Activated naive CD8-positive, alpha-beta T cell treated with anti-CD3 and anti-CD28 coated beads, Interleukin-2, amount 50 U/mL, for 24 hours (primary cell): Measurements from ENCODE around the gene SH3RF2.

Source experiments
- ATAC-seq: fragments of 150-1000 bp; cut with Tn5 transposase; one replicate; pipeline ENCODE4 v1.10.0; 2021
- DNase-seq: peaks from one replicate; pipeline ENCODE4 v3.0.0; 2021
- H3K27ac Mint-ChIP-seq: one replicate; pipeline ENCODE4 v1.8.0; 2021; ENCODE audit warnings: mild to moderate bottlenecking, mixed read lengths
- H3K27me3 Mint-ChIP-seq: one replicate; pipeline ENCODE4 v1.8.0; 2021; ENCODE audit warnings: mixed read lengths
- H3K36me3 Mint-ChIP-seq: one replicate; pipeline ENCODE4 v1.8.0; 2021; ENCODE audit warnings: low read depth, mixed read lengths
- H3K4me1 Mint-ChIP-seq: one replicate; pipeline ENCODE4 v1.8.0; 2021; ENCODE audit warnings: mixed read lengths
- H3K4me3 Mint-ChIP-seq: one replicate; pipeline ENCODE4 v1.8.0; 2021; ENCODE audit warnings: mild to moderate bottlenecking, moderate library complexity, mixed read lengths
- H3K9me3 Mint-ChIP-seq: one replicate; pipeline ENCODE4 v1.8.0; 2021; ENCODE audit warnings: mixed read lengths

SH3RF2 gene

GRCh38 chr5:145912594-145912993 lies 23.8 kb upstream of the SH3RF2 start:
- no peaks in the 10 kb centered on the region for H3K4me1 Mint-ChIP-seq
- H3K36me3 Mint-ChIP-seq = no peaks in the 10 kb centered on the region
- DNase-seq (no peak), ATAC-seq (no peak)
- no peaks in the 10 kb centered on the region for H3K9me3 Mint-ChIP-seq
- H3K27ac Mint-ChIP-seq = no peak overlapping the region
- no peaks in the 10 kb centered on the region for H3K27me3 Mint-ChIP-seq
- no peak overlapping the region for H3K4me3 Mint-ChIP-seq

- Mint-ChIP-seq H3K4me1 (no peaks in the 10 kb centered on the region), H3K36me3 (no peaks in the 10 kb centered on the region), H3K4me3 (no peak overlapping the region), H3K9me3 (no peaks in the 10 kb centered on the region), H3K27ac (no peak overlapping the region), H3K27me3 (no peaks in the 10 kb centered on the region)
- DNase-seq (no peak), ATAC-seq (no peak)
Measured at GRCh38 chr5:145913701-145914100, 22.7 kb upstream of the SH3RF2 start.

DNA sequence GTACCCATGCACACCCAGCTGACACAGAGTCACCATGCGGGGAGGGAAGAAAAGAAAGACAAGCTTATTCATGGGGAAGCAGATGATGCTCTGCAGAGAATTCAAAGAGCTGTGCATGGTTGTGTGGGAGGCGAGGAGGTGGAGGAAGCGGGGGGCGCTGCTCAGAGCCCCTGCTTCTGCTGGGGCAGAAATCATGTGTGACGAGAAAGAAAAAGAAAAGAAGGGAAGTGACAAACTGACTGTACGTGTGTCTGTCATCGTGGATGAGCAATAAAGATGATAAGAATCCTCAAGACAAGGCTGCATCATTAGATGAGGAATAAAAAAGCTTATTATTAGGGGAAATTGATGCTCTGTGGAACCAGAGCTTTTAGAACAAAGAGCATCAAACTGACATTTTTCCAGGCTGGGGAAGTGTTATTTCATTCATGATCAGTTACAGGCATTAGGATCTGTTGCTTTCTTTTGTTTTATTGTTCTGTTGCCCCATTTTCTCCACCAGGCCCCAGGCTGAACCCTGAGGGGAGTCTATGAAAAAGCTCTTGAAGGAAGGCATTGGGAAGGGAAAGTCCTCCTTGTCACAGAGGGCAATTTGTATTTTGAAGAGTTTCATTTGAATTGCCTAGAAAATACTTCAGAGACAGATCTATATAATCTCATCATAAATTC lies 20.3 kb upstream of the SH3RF2 start:
- H3K9me3 Mint-ChIP-seq = no peaks in the 10 kb centered on the region
- ATAC-seq (no peak), DNase-seq (no peak)
- no peak overlapping the region for H3K4me3 Mint-ChIP-seq
- H3K36me3 Mint-ChIP-seq = no peaks in the 10 kb centered on the region
- no peaks in the 10 kb centered on the region for H3K27me3 Mint-ChIP-seq
- H3K27ac Mint-ChIP-seq = no peak overlapping the region
- H3K4me1 Mint-ChIP-seq = no peaks in the 10 kb centered on the region

DNA sequence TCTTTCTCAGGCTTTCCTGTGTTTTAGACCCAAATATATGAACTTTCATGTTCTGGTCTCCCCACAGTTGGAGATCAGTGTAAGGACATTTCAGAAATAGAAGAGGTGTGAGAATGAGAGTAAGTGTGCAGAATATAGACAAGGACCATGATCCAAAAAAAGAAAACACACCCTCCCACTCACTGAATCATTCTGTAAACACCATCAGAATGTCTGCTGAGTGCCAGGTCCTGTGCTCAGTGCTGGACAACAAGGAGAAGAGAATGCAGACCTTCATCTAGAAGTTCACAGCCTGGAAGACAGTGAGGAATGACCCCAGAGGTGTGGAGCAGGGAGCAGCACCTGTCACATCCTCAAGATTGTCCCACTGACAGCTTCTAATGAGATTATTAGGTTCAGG lies 19.1 kb upstream of the SH3RF2 start:
- DNase-seq = no peak
- no peak overlapping the region for H3K27ac Mint-ChIP-seq
- no peak for ATAC-seq
- H3K36me3 Mint-ChIP-seq = no peaks in the 10 kb centered on the region
- H3K4me1 Mint-ChIP-seq = no peaks in the 10 kb centered on the region
- no peaks in the 10 kb centered on the region for H3K9me3 Mint-ChIP-seq
- H3K4me3 Mint-ChIP-seq = no peak overlapping the region
- H3K27me3 Mint-ChIP-seq = peaks cover 2% of the 10 kb centered on the region

DNA sequence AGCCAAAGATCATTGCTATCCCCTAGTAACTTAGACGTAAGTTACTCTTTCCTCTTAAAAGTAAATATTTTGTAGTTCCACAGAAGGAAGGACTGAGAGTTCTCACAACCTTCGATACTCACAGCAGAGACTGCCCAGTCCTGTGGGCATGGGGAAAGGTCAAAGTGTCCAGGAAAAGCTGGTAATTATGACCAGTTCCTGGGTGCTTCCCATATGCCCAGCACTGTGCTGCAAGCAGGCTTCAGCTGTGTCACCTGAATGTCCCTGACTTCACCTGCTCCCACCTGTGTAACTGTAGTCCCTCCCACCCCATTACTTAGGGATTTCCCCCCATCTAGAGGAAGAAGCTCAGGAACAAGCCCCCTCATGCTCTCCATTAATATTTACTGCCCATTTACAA lies 18.0 kb upstream of the SH3RF2 start:
- Mint-ChIP-seq H3K9me3 (no peaks in the 10 kb centered on the region), H3K36me3 (no peaks in the 10 kb centered on the region), H3K27ac (no peak overlapping the region), H3K27me3 (peaks cover 2% of the 10 kb centered on the region), H3K4me1 (no peaks in the 10 kb centered on the region), H3K4me3 (no peak overlapping the region)
- ATAC-seq (no peak), DNase-seq (no peak)

DNA sequence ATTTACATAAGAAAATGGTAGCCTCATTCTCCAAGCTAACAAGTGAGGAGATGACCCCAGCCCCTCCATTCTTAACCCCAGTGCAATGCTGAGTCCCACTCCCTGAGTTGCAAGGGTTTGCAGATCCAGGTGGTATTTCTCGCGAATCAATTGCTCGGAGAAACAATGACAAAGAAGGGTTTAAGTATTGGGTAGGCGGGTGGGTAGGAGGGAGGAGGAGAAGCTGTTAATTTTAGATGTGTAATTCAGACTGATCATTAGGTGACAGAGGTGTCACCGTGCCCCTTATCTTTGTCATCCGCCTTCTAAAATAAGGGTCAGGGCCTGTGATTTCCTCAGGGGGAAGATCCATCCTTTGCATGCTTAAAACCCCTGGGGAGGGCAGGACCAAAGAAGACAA lies 17.0 kb upstream of the SH3RF2 start:
- Mint-ChIP-seq H3K36me3 (no peaks in the 10 kb centered on the region), H3K9me3 (no peaks in the 10 kb centered on the region), H3K27ac (no peak overlapping the region), H3K4me3 (no peak overlapping the region), H3K27me3 (peaks cover 2% of the 10 kb centered on the region), H3K4me1 (no peaks in the 10 kb centered on the region)
- DNase-seq (no peak), ATAC-seq (no peak)

DNA sequence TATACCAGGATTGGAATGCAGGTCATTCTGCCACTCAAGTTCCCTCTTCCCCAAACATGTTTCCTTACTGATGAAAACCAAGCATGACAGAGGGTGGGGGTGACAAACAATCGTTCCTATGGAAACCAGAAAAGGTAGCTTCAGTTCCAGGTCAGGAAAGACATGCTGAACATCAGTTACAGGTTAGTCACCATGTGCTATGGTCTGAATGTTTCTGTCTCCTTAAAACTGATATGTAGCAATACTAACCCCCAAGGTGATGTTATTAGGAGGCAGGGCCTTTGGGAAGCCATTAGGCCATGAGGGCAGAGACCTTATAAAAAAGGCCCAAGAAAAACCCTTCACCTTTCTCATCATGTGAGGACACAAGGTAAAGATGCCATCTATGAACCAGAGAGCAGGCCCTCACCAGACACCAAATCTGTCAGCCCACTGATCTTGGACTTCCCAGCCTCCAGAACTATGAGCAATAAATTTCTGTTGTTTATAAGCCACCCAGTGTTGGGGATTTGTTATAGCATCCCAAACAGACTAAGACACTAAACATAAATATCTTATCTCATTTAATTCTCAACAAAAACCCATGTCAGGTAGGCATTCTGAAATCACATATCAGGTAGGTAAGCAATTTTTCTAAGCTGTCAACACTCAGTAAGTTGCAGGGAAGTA lies 15.7 kb upstream of the SH3RF2 start:
- Mint-ChIP-seq H3K9me3 (no peaks in the 10 kb centered on the region), H3K4me3 (no peak overlapping the region), H3K27ac (no peak overlapping the region), H3K4me1 (no peaks in the 10 kb centered on the region), H3K27me3 (peaks cover 2% of the 10 kb centered on the region), H3K36me3 (no peaks in the 10 kb centered on the region)
- DNase-seq (no peak), ATAC-seq (no peak)

GRCh38 chr5:145921211-145921610 lies 15.2 kb upstream of the SH3RF2 start:
- no peak for ATAC-seq
- Mint-ChIP-seq H3K27me3 (peaks cover 2% of the 10 kb centered on the region), H3K4me3 (no peak overlapping the region), H3K27ac (no peak overlapping the region), H3K4me1 (no peaks in the 10 kb centered on the region), H3K36me3 (no peaks in the 10 kb centered on the region), H3K9me3 (no peaks in the 10 kb centered on the region)
- no peak for DNase-seq

DNA sequence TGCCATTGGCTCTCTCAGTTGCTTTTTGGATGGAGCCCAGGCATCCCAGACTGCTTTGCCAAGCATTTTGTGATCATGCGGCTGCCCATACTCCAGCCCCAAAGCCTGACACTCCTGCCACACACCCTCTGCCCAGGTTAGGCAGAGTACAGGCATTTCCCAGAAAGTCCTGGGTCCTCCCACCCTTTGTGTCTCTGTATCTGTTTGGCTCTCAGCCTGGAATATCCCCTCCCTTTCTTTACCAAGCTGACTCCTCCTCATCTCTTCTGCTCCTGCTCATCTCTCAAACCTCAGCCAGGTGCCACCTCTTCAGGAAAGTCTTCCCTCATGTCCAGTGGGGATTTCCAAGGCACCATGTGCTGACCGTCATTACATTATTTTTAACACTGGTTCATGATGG lies 14.3 kb upstream of the SH3RF2 start:
- Mint-ChIP-seq H3K27ac (no peak overlapping the region), H3K4me3 (no peak overlapping the region), H3K36me3 (no peaks in the 10 kb centered on the region), H3K27me3 (peaks cover 2% of the 10 kb centered on the region), H3K4me1 (no peaks in the 10 kb centered on the region), H3K9me3 (no peaks in the 10 kb centered on the region)
- DNase-seq (no peak), ATAC-seq (no peak)

DNA sequence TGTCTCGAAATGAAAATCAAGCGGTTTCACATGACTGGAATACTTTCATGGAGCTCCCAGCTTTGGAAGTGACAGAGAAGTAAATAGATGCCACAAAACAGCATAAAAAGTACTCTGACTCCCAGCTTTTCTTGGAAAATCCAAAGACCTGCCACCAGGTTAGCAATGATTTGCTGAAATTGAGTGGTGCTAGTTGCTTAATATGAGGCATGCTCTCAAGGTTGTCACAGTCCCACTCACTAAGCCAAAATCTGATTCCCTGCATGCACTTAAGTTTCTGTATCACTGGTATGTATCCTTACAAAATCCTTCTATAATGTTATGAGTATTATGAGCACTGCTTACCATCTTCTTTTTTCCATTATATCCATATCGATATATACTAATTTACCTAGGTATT lies 13.0 kb upstream of the SH3RF2 start:
- Mint-ChIP-seq H3K27ac (no peak overlapping the region), H3K4me3 (no peak overlapping the region), H3K9me3 (no peaks in the 10 kb centered on the region), H3K27me3 (peaks cover 2% of the 10 kb centered on the region), H3K4me1 (no peaks in the 10 kb centered on the region), H3K36me3 (no peaks in the 10 kb centered on the region)
- ATAC-seq (no peak), DNase-seq (no peak)

DNA sequence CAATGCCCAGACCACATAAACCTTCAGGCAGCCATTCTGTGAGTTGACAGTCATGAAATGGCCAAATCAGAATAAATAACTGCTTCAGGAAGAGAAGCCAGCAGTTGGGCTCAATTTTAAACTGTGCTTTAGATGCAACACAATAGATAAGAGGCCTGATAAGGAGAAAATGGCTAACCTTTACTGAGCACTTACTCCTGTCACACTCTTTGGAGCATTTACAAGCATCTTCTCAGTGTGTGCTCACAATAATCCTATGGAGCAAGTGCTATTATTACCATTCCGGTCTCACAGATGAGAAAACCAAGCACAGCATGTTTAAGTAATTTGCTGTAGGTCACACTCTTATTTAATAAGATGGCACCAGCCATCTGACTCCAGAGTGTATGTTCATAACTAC lies 11.5 kb upstream of the SH3RF2 start:
- Mint-ChIP-seq H3K4me1 (no peaks in the 10 kb centered on the region), H3K9me3 (no peaks in the 10 kb centered on the region), H3K27me3 (peaks cover 2% of the 10 kb centered on the region), H3K36me3 (no peaks in the 10 kb centered on the region), H3K27ac (no peak overlapping the region), H3K4me3 (no peak overlapping the region)
- ATAC-seq (no peak), DNase-seq (no peak)

DNA sequence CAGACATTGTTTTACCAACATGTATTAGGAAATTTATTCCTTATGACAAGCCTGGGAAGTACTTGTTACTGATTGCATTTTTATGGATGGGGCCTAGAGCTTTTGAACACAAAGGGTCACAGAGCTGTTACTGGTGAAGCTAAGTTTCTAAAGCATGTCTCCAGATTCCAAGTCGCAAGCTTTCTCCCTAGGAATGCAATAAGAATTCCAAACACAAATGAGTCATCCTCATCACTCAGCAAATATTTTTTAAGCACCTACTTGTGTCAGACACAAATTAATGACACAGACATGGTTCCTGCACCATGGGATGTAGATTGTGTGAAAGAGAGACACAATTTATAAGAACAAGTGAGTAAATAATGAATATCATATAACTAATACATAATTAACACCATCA lies 11.0 kb upstream of the SH3RF2 start:
- no peak for DNase-seq
- Mint-ChIP-seq H3K4me3 (no peak overlapping the region), H3K36me3 (no peaks in the 10 kb centered on the region), H3K27me3 (peaks cover 2% of the 10 kb centered on the region), H3K9me3 (no peaks in the 10 kb centered on the region), H3K4me1 (no peaks in the 10 kb centered on the region), H3K27ac (no peak overlapping the region)
- no peak for ATAC-seq

GRCh38 chr5:145925803-145926202 lies 10.6 kb upstream of the SH3RF2 start:
- DNase-seq = no peak
- Mint-ChIP-seq H3K27me3 (peaks cover 2% of the 10 kb centered on the region), H3K4me3 (no peak overlapping the region), H3K36me3 (no peaks in the 10 kb centered on the region), H3K9me3 (no peaks in the 10 kb centered on the region), H3K27ac (no peak overlapping the region), H3K4me1 (no peaks in the 10 kb centered on the region)
- ATAC-seq = no peak

DNA sequence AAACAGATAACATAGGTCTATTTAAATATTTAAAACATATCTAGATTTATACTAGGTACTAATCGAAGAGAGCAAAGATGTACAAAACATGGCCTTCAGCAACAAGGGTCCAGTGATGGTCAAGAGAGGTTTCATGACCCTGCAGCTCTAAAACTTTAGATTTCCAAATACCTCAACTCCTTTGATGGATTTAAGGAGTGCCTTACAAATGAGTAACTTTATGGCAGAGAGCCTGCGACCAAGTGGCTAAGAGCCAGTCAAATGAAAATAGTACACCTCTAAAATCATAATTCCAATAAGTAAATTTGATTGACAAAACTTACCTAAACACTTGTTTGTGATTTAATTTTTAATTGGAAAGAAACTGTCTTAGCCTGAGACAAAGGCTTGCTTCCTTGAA lies 4.7 kb upstream of the SH3RF2 start:
- ATAC-seq = no peak
- Mint-ChIP-seq H3K27me3 (peaks cover 31% of the 10 kb centered on the region), H3K4me3 (no peak overlapping the region), H3K27ac (no peak overlapping the region), H3K36me3 (no peaks in the 10 kb centered on the region), H3K9me3 (no peaks in the 10 kb centered on the region), H3K4me1 (peaks cover 9% of the 10 kb centered on the region)
- DNase-seq = no peak

DNA sequence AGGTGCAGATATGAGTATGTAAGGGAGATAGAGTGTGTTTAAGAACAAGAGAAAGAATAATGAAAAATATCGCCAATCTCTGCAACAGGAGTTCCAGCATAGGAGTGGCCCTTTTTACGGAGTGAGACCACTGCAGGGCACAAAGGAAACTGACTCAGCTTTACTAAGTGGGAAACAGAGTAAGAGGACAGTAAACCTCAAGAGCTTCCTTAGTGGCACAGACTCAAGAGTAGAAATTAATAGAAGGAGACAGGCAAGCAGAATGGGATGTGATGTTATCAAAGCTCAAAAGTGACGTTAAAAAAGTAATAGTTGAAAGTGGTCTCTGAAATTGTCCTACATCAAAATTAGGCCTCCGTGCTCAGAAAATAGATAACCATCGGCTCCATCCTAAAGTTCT lies 2.1 kb upstream of the SH3RF2 start:
- H3K27me3 Mint-ChIP-seq = peaks cover 46% of the 10 kb centered on the region
- ATAC-seq (no peak), DNase-seq (no peak)
- H3K4me3 Mint-ChIP-seq = no peak overlapping the region
- no peak overlapping the region for H3K27ac Mint-ChIP-seq
- H3K36me3 Mint-ChIP-seq = no peaks in the 10 kb centered on the region
- no peaks in the 10 kb centered on the region for H3K9me3 Mint-ChIP-seq
- H3K4me1 Mint-ChIP-seq = peaks cover 20% of the 10 kb centered on the region
